ENCODE measurements around the gene ZP1. TPM values are rescaled to one million over a fixed set of nuclear protein-coding genes. Genes with fewer than 3 reads are reported as not detected.

The ZP1 gene
- total RNA-seq, 4 donors from 2014 or later = 0.26 TPM; not detected in 3

- H3K4me3 ChIP-seq = no peak overlapping the region
- no peak overlapping the region for H3K27ac ChIP-seq (replicated peaks in 1 of 4)
- no peak for TF ChIP-seq EP300 (IDR thresholded peaks at IDR 0.05)
- TF ChIP-seq POLR2A (IDR thresholded peaks at IDR 0.05; ENCODE audit: low read depth) = no peak
- TF ChIP-seq, protein P1, sequence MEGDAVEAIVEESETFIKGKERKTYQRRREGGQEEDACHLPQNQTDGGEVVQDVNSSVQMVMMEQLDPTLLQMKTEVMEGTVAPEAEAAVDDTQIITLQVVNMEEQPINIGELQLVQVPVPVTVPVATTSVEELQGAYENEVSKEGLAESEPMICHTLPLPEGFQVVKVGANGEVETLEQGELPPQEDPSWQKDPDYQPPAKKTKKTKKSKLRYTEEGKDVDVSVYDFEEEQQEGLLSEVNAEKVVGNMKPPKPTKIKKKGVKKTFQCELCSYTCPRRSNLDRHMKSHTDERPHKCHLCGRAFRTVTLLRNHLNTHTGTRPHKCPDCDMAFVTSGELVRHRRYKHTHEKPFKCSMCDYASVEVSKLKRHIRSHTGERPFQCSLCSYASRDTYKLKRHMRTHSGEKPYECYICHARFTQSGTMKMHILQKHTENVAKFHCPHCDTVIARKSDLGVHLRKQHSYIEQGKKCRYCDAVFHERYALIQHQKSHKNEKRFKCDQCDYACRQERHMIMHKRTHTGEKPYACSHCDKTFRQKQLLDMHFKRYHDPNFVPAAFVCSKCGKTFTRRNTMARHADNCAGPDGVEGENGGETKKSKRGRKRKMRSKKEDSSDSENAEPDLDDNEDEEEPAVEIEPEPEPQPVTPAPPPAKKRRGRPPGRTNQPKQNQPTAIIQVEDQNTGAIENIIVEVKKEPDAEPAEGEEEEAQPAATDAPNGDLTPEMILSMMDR (IDR thresholded peaks at IDR 0.05) = no peak
- no peak for TF ChIP-seq POLR2AphosphoS5 (IDR thresholded peaks at IDR 0.05)
- H3K9me3 ChIP-seq = no peaks in the 10 kb centered on the region
- H3K36me3 ChIP-seq = peaks cover 34 to 48% (median 39%) of the 10 kb centered on the region in 4 donors
- peaks cover 0 to 8% (median 0%) of the 10 kb centered on the region in 4 donors for H3K27me3 ChIP-seq
- no peak for DNase-seq (ENCODE audit: extremely low spot score)
- H3K4me1 ChIP-seq = peaks cover 48 to 61% (median 53%) of the 10 kb centered on the region in 4 donors
- whole genome bisulfite sequencing = 53% methylated on average over 2 of the region's 2 CpGs
- intact Hi-C loops (cut with DNase I) = no loop called here
Measured at GRCh38 chr11:60918939-60919265, 51.6 kb downstream of the ZP1 start.

- peaks cover 52 to 65% (median 56%) of the 10 kb centered on the region in 4 donors for H3K4me1 ChIP-seq
- peaks cover 34 to 48% (median 39%) of the 10 kb centered on the region in 4 donors for H3K36me3 ChIP-seq
- no peak overlapping the region for H3K27ac ChIP-seq (replicated peaks in 1 of 4)
- intact Hi-C loops (cut with DNase I) = no loop called here
- H3K9me3 ChIP-seq = no peaks in the 10 kb centered on the region
- 83% methylated on average over 1 of the region's 1 CpG for WGBS
- peaks cover 0 to 13% (median 0%) of the 10 kb centered on the region in 4 donors for H3K27me3 ChIP-seq
- TF ChIP-seq POLR2A (IDR thresholded peaks at IDR 0.05; ENCODE audit: low read depth) (no peak), EP300 (IDR thresholded peaks at IDR 0.05) (no peak), POLR2AphosphoS5 (IDR thresholded peaks at IDR 0.05) (no peak)
- TF ChIP-seq, protein P1 (IDR thresholded peaks at IDR 0.05) = no peak
- no peak overlapping the region for H3K4me3 ChIP-seq
- no peak for DNase-seq (ENCODE audit: extremely low spot score)
Measured at GRCh38 chr11:60919320-60919719, 52.0 kb downstream of the ZP1 start.

GRCh38 chr11:60919956-60920355 is 52.6 kb downstream of the ZP1 start:
- intact Hi-C loops (cut with DNase I) = no loop called here
- Histone ChIP-seq H3K36me3 (peaks cover 34 to 48% (median 39%) of the 10 kb centered on the region in 4 donors), H3K4me1 (peaks cover 58 to 67% (median 61%) of the 10 kb centered on the region in 4 donors), H3K27me3 (peaks cover 0 to 19% (median 5%) of the 10 kb centered on the region in 4 donors), H3K27ac (replicated peaks in 1 of 4) (no peak overlapping the region), H3K4me3 (no peak overlapping the region), H3K9me3 (no peaks in the 10 kb centered on the region)
- DNase-seq (ENCODE audit: extremely low spot score) = no peak
- 63% methylated on average over 2 of the region's 2 CpGs for WGBS
- TF ChIP-seq POLR2A (IDR thresholded peaks at IDR 0.05; ENCODE audit: low read depth) (no peak), POLR2AphosphoS5 (IDR thresholded peaks at IDR 0.05) (no peak), EP300 (IDR thresholded peaks at IDR 0.05) (no peak)
- TF ChIP-seq, protein P1 (IDR thresholded peaks at IDR 0.05) = no peak

GRCh38 chr11:60921259-60921658 is 53.9 kb downstream of the ZP1 start:
- Histone ChIP-seq H3K27ac (replicated peaks in 1 of 4) (no peak overlapping the region), H3K9me3 (no peaks in the 10 kb centered on the region), H3K4me3 (no peak overlapping the region), H3K36me3 (peaks cover 34 to 48% (median 39%) of the 10 kb centered on the region in 4 donors), H3K27me3 (peaks cover 0 to 25% (median 7%) of the 10 kb centered on the region in 4 donors), H3K4me1 (peaks cover 52 to 60% (median 56%) of the 10 kb centered on the region in 4 donors)
- DNase-seq (ENCODE audit: extremely low spot score) = no peak
- intact Hi-C loops (cut with DNase I) = no loop called here
- 93% methylated on average over 11 of the region's 11 CpGs for WGBS
- TF ChIP-seq POLR2A (IDR thresholded peaks at IDR 0.05; ENCODE audit: low read depth) (no peak), POLR2AphosphoS5 (IDR thresholded peaks at IDR 0.05) (no peak), EP300 (IDR thresholded peaks at IDR 0.05) (no peak)
- TF ChIP-seq, protein P1 (IDR thresholded peaks at IDR 0.05) = no peak

Measured in esophagus muscularis mucosa (tissue), 4 donors.